GM18873 (cell line): ENCODE results near the gene UNC5A.
"Not testable (repeated sequence)": the region's sequence is repeated elsewhere in the genome, so short reads cannot be mapped to it uniquely, and the experiment has no call there.

Experiments
- ATAC-seq: cut with Tn5 transposase; IDR thresholded peaks from one replicate; pipeline ENCODE4 v1.9.1; 2021; ENCODE audit warnings: mild to moderate bottlenecking, moderate library complexity, moderate number of reproducible peaks; ENCODE audit not compliant: unreplicated experiment, low FRiP score

Gene UNC5A

DNA sequence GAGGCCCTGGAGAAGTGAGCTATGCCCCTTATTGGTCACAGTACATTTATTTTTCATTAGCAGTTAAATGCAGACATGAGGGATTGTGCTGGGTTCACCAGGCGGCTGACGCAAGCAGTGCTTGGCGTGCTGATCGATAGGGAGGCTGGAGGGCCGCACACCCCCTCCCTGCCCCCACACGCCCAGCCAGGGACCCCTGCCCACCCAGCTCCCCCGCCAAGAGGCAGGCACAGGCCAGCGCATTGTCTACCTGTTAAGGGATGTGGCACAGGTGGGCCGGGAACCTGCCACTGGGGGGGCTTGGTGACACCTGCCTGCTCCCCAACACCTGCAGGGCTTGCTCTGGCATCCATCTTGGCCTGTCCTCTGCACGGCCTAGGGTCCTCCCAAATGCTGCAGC lies 49.6 kb downstream of the UNC5A start:
- ATAC-seq, result no peak

DNA sequence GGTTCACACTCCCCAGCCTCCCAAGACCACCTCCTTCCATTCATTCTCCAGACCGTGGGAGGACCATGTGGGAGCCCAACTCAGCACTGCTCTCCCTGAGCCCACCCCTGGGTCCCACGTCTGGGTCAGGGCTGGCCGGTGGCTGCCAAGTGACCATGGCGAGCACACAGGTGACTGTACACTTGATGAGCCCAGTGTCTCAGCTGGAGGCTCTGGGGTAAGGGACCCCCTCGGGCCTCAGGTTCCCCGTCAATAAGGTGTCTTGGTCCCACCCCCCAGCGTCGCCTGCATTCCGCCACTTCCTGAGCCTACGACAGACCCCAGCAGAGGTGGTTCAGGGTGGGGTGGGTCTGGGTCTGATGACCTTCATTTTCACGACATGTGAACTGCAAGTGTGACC lies 50.0 kb downstream of the UNC5A start:
- no peak for ATAC-seq

GRCh38 chr5:176861276-176861675 lies 50.9 kb downstream of the UNC5A start:
- ATAC-seq, result no peak

GRCh38 chr5:176862330-176862995 lies 52.1 kb downstream of the UNC5A start:
- no peak for ATAC-seq

DNA sequence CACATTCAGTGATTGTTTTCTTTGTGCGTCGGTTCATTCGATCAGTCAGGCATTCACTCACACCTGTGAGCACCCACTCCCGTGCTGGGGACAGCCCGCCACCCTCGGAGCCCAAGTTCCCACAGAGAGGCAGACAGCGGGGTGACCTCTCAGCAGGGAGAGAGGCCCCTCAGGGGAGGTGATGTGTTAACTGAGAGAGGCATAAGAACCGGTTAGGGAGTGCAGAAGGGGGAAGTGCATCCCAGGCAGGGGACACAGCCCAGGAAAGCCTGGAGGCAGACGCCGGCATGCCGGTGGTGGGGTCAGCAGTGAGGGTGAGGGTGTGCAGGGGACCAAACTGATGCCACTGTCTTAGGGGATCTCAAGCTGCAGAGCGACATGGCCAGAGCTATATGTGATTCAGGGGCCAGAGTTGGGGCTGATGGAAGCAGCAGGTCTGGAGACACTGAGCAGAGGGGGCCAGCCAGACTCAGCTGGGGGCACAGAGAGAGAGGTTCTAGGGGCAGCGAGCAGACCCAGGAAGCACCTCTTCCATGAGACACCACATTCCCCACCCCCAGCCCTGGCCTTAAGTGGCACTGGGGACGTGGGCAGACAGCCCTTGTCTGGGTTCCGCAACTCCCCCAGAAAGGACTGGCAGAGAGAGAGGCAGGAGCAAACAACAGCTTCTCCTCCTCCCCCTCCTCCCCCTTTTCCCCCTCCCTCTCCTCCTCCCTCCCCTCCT lies 52.8 kb downstream of the UNC5A start:
- no peak for ATAC-seq

- ATAC-seq, result no peak
Measured at GRCh38 chr5:176863765-176864098, 53.4 kb downstream of the UNC5A start.

DNA sequence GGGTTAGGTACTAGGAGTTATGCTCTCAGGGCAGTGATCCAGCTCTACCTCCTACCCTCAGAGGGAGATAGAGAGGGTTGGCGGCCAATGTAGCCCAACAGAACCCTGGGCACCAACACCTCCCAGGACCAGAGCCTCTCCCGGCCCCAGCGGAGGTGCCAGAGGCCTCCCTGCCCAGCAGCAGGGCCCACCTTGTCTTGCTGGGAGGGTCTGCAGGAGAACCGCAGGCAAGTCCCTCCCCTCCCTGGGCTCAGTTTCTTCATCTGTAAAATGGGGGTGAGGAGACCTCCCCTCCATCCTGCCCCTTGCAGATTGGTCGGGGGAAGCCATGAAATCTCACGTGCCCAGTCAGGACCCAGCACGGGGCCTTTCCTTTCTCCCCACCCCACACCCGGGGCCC lies 54.4 kb downstream of the UNC5A start:
- no peak for ATAC-seq

- ATAC-seq, result no peak
Measured at GRCh38 chr5:176865964-176866363, 55.6 kb downstream of the UNC5A start.

DNA sequence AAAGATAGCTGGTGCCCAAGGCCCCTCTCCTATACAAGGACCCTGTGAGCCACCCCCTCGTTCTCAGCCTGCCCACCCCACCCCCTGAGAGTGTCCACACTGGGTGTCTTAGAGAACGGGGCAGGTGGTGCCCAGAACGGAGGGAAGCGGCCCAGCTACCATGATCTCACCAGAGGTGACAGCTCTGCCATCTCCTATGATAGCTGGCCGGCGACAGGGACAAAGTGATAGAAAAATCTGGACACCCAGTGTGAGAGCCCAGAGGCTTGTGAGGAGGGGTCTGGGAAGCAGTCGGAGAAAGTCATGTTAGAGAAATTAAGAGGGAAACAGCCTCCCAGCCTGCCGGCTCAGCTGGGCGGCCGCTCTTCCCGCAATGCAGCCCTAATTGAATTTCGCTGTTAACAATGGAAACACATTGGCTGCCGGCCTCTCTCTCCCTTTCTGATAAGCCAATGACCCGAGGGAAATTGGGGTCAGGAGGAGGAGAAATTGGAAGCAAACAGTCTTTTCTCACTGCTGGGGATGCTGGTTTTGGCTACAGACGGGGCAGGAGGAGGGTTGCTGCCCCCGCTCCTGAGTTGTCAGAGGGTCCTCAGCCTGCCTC lies 56.5 kb downstream of the UNC5A start:
- ATAC-seq, result no peak

DNA sequence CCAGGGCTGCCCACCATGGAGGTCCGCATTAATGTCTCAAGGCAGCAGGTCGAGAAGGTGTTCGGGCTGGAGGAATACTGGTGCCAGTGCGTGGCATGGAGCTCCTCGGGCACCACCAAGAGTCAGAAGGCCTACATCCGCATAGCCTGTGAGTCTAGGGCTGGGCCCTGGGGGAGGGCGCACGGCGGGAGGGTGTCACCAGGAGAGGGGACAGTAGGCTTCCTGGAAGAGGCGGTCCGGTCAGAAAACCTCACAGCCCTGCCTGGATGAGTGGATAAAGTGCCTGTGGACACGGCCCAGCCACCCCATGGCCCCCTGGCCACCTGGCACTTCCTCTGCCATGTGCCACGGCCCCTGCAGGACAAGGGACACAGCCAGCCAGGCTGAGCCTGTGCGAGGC lies 57.8 kb downstream of the UNC5A start:
- ATAC-seq, result no peak

DNA sequence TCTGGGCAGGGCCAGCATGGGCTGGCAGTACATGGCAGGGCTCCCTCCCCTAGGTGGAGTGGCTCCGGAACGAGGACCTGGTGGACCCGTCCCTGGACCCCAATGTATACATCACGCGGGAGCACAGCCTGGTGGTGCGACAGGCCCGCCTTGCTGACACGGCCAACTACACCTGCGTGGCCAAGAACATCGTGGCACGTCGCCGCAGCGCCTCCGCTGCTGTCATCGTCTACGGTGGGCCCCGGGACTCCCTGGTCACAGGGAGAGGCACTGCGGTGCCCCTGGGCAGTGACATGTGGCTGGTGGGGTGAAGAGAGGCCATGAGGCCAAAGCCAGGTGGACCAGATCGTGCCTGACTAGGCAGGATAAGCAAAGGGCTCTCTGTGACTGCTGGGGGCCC lies 58.4 kb downstream of the UNC5A start:
- ATAC-seq, result no peak

GRCh38 chr5:176869501-176870109 lies 59.2 kb downstream of the UNC5A start:
- ATAC-seq, result no peak

DNA sequence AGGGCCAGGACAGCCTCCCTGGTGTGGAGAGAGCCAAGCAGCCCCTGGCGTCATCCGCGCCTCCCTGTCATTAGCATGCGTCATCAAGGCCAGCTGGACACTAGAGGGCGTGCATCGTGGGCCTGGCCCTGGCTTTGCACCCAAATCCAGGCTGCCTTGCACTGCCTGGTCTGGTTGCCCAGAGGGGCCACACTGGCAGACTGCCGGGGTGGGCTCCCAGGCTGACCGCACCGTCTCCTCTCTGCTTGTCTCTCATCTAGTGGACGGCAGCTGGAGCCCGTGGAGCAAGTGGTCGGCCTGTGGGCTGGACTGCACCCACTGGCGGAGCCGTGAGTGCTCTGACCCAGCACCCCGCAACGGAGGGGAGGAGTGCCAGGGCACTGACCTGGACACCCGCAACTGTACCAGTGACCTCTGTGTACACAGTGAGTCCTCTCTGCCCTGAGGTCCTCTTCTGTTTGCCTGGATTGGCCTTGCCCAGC lies 59.8 kb downstream of the UNC5A start:
- no peak for ATAC-seq

- ATAC-seq, result not testable (repeated sequence)
Measured at GRCh38 chr5:176870644-176871043, 60.3 kb downstream of the UNC5A start.

- ATAC-seq, result not testable (repeated sequence)
Measured at GRCh38 chr5:176872586-176872985, 62.2 kb downstream of the UNC5A start.

GRCh38 chr5:176873011-176873410 lies 62.7 kb downstream of the UNC5A start:
- ATAC-seq, result not testable (repeated sequence)

GRCh38 chr5:176873541-176874172 lies 63.3 kb downstream of the UNC5A start:
- no peak for ATAC-seq

GRCh38 chr5:176874198-176874780 lies 63.9 kb downstream of the UNC5A start:
- no peak for ATAC-seq

DNA sequence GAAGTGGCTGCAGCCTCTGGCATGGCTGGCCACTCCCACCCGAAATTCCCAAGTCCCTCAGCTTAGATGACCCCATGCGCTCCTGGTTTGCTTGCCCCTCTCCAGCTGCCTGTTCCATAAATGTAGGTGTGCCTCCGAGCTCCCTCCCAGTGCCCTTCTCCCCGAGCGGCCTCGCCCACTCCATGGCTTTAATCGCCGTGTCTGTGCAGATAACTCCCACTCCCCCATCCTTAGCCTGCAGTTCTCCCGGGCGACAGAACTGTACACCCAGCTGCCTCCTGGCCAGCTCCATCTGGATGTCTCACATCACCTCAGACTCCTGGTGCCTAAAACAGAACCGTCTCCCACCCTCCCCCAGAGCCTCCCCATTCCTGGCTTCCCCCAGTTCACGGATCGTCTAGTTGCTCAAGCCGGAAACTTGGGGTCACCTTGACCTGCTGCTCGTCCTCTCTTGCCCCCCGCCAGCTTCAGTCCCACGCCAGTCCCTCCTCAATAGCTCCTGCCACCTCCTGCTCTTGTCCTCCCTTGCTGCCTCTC lies 64.7 kb downstream of the UNC5A start:
- ATAC-seq, result no peak

- ATAC-seq, result no peak
Measured at GRCh38 chr5:176875783-176876505, 65.6 kb downstream of the UNC5A start.
